NCI-H1048 (cell line): Measurements from ENCODE around the gene DDX21.
"Not testable (repeated sequence)": the region's sequence is repeated elsewhere in the genome, so short reads cannot be mapped to it uniquely, and the experiment has no call there.

Experiments
- DNase-seq: peaks from one replicate; lab custom pipeline; 2025; lab: John Stamatoyannopoulos, UW

DDX21 gene

DNA sequence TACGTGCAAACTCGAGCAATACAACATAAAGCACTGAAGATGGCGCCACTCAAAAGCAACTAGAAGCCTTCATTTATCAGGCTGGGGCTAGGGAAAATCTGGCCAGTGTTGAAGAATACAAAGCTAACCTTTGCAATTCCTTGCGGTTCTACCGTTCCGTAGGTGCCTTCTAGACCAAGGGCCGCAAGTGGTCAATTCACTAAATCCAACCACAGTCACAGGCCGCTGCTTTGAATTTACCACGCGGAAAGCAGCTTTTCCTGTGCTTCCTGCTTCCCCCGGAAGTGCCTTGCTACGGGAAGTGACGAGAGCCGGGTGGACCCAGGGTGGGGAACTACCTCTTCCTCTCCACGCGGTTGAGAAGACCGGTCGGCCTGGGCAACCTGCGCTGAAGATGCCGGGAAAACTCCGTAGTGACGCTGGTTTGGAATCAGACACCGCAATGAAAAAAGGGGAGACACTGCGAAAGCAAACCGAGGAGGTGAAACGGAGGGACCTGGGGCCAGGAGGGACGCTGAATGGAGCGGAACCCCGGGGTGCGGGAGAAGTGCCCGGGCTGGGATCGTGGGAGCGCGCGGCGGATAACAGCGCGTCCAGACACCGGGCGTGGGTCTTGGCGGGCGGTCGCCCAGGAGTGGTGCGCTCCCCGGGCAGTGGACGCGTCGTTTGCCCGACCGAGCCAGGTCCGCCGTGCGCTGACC lies at the start of gene DDX21:
TSS of gene DDX21 (plus strand) at position 339 of the 701 bp plus-strand sequence. CDS start at position 395, 56 bp downstream.
- peak; percentile 77 for DNase-seq

DNA sequence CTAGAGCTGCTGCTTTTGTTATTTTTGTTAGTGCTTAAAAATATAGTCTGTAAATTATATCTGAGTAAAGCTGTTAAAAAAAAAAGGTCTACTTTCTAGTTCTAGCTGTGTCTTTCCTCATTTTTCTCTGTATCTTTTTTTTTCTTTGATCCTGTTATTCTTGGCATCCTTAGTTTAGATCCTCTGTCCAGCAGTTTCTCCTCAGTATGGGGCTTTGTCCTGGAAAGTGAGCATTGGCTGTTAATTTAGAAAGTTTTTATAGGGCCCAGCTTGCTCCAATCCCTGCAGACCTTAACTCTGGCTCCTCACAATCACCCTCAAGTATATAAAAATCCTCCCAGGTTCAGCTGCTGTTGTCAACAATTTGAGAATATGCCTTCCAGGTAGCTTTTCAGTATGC lies 31.4 kb upstream of the DDX21 start:
- no peak for DNase-seq

- DNase-seq, result no peak
Measured at GRCh38 chr10:68925489-68925888, 30.5 kb upstream of the DDX21 start.

- not testable (repeated sequence) for DNase-seq
Measured at GRCh38 chr10:68929157-68929556, 26.8 kb upstream of the DDX21 start.

DNA sequence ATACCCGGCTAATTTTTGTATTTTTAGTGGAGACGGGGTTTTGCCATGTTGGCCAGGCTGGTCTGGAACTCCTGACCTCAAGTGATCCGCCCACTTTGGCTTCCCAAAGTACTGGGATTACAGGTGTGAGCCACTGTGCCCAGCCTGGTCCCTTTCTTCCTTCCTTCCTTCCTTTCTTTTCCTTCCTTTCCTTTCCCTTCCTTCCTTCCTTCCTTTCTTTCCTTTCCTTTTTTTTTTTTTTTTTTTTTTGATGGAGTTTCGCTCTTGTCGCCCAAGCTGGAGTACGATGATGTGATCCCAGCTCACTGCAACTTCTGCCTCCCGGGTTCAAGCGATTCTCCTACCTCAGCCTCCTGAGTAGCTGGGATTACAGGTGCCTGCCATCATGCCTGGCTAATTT lies 26.1 kb upstream of the DDX21 start:
- not testable (repeated sequence) for DNase-seq

- DNase-seq, result not testable (repeated sequence)
Measured at GRCh38 chr10:68932860-68933259, 23.1 kb upstream of the DDX21 start.

DNA sequence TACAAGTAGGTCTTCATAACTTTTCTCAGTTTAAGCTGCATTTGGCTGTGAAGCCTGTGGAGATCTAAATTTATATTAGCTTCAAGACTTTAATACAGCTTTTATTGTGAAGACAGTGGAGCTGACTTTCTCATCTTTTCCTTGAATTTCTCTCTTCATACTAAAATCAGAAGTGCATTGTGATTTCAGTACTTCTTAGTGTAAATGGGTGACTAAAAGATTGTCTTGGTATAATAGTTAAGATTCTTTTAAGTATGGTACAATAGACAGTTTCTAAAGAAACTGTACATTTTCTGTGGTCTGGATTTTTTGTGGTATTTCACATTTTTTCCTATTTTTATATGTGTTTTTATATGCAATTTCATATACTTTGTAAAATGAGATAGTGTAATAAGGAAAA lies 21.0 kb upstream of the DDX21 start:
- no peak for DNase-seq

- DNase-seq, result no peak
Measured at GRCh38 chr10:68938117-68938516, 17.9 kb upstream of the DDX21 start.

DNA sequence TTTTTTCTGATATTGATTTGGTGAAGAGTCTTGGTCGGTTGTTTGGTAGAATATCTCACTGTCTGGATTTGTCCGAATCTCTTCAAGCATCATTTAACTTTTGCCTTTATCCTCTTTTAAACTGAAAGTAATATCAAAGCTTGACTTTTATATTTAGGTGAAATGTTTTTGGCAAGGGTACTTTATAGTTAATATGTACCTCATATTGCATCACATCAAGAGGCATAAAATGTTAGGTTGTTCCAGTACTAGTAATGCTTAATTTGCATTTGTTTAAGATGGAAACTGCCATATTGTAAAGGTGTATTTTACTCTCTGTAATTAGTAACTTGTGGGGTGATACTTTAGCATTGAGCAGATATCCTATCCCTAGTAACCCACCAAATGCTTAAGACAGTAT lies 17.1 kb upstream of the DDX21 start:
- no peak for DNase-seq

DNA sequence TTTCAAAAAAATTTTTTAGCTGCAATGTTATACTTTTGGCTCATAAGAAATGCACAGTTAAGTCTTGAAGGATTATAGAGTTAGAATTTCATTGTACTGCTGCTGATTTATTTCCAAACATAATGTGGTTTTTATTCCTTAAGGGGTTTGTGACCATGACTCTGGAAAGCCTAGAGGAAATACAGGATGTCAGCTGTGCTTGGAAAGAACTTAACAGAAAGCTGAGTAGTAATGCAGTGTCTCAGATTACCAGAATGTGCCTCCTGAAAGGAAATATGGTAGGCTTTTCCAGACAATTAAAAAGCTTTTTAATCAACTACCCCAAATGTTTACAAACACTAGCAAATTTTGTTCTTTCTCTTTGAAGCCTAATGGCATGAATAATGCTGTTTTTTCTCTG lies 15.1 kb upstream of the DDX21 start:
- DNase-seq, result not testable (repeated sequence)

DNA sequence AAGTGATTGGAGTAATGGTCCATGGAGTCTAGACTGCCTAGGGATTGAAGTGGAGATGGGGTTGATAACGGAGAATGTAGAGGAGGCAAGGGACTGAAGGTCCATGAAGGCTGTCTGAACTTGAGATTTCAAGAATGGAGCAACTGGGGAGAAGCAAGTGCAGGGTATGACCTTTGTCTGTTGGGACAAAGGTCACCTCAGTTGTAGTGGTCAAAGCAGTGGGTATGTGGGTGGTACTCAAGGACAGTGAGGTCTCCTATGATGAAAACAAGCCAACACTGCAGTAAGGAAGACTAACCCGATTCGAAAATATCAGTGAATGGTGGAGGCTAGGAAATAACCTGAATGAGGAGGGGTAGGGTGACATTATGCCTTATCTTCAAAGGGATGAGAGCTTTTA lies 5.4 kb upstream of the DDX21 start:
- DNase-seq, result no peak

DNA sequence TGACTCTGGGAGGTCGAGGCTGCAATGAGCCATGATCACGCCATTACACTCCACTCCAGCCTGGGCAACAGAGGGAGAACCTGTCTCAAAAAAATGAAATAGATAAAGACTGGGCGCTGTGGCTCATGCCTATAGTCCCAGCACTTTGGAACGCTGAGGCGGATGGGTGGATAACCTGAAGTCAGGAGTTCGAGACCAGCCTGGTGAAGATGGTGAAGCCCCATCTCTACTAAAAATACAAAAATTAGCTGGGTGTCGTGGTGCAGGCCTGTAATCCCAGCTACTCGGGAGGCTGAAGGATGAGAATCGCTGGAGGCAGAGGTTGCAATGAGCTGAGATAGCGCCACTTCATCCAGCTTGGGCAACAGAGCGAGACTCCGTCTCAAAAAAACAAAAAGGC lies 1.1 kb upstream of the DDX21 start:
- no peak for DNase-seq

DNA sequence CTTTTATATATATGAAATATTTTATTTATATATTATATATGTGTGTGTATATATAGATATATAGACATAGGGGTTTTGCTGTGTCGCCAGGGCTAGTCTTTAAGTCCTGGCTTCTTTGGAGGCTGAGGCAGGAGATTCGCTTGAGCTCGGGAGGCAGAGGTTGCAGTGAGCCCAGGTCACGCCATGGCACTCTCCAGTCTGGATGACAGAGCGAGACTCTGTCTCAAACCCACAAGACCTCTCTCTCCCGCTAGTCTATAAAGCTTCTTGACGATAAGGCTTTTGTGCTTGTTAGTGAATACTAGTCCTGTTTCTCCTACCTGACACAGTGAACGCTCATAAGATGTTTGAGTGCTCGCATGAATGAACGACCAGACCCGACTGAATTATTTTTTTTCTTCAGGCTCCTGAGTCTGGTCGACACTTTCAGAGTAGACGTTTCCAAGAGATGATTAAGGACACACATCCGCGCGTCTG lies 577 bp upstream of the DDX21 start:
- no peak for DNase-seq

DNA sequence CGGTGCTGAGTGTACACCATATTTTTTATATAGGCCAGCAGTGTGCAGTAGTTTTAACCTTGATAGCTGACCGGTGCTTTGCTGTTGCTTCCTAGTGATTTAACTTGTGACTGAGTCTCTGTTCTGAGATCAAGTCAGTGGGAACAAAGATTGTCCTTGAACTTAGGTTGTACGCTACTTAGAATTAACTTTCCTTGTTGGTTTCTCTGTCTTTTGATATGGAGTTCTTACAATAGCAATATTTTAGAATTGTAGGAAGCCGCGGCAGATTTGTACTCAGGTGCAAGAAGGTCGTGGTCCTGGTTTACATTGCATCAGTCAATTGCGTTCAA lies 1.3 kb downstream of the DDX21 start:
- DNase-seq, result no peak

DNA sequence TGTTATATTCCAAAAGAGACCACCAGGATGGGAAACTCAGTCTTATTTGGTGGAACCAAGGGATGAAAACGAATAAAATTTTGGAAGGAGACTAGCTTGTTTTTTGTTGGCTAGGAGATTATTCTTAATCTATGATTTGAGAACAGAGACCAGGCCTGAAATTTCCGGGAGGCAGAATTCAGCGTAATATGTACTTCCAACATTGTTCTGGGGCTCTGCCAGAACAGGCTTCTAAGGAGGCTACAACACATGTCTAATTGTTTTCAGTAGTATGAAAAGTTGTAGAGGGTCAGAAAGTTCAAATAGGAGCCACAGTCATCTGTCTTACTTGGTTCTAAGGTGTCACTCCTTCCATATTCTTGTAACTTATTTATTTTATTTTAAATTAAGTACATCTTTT lies 1.7 kb downstream of the DDX21 start:
- DNase-seq, result no peak

DNA sequence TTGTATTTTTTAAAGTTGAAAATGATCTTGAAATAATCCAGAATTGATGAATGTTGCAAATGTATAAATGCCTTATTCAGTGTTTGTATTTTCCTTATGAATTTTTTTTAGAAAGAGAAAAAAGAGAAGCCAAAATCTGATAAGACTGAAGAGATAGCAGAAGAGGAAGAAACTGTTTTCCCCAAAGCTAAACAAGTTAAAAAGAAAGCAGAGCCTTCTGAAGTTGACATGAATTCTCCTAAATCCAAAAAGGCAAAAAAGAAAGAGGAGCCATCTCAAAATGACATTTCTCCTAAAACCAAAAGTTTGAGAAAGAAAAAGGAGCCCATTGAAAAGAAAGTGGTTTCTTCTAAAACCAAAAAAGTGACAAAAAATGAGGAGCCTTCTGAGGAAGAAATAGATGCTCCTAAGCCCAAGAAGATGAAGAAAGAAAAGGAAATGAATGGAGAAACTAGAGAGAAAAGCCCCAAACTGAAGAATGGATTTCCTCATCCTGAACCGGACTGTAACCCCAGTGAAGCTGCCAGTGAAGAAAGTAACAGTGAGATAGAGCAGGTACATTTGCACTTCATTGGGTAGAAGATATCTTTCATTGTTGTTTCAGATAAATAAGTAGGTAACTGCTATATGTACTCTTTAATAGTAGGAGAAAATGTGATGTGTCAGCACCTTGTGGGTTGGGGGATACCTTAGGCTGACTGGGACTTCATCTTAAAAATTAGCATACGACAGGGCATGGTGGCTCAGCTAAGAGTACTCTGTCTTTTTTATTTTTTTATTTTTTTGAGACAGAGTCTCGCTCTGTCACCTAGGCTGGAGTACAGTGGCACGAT lies 3.9 kb downstream of the DDX21 start:
- no peak for DNase-seq

- DNase-seq, result no peak
Measured at GRCh38 chr10:68963151-68963550, 7.2 kb downstream of the DDX21 start.

DNA sequence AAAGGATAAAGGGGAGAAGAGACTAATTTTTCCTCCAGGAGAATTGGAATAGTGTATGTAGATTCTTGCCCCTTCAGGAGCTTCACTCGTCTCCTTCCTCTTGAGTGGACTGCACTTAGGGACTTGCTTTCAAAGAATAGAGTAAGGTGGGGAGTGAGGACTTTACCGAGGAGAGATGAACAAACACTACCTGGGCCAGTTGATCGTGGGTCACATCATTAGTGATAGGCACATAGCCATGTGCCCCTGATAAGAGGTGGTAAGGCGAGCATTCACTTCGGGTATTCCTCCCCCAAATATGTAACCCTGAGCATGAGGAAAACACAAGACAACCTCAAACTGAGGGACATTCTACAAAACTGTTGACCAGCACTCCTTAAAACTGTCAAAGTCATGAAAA lies 18.0 kb downstream of the DDX21 start:
- DNase-seq, result no peak

DNA sequence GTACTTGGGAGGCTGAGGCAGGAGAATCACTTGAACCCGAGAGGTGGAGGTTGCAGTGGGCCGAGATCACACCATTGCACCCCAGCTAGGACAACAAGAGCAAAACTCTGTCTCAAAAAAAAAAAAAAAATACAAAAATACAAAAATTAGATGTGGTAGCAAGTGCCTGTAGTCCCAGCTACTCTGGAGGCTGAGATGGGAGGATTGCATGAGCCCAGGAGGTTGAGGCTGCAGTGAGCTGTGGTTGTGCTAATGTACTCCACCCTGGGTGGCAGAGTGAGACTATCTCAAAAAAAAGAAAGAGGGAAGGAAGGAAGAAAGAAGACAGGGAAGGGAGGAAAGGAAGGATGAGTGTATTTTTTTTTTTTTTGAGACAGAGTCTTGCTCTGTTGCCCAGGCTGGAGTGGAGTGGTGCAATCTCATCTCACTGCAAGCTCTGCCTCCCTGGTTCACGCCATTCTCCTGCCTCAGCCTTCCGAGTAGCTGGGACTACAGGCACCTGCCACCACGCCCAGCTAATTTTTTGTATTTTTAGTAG lies 20.0 kb downstream of the DDX21 start:
- not testable (repeated sequence) for DNase-seq

- not testable (repeated sequence) for DNase-seq
Measured at GRCh38 chr10:68979738-68980137, 23.8 kb downstream of the DDX21 start.

GRCh38 chr10:68981074-68981473 lies 25.1 kb downstream of the DDX21 start:
- no peak for DNase-seq

- no peak for DNase-seq
Measured at GRCh38 chr10:68982389-68982788, 26.4 kb downstream of the DDX21 start.

- no peak for DNase-seq
Measured at GRCh38 chr10:68987611-68988010, 31.6 kb downstream of the DDX21 start.
